Neural cell (in vitro differentiated cells): ENCODE data around the gene CSAD. TPM values are rescaled to one million over a fixed set of nuclear protein-coding genes. Genes with fewer than 3 reads are reported as not detected.

Experiments
- polyA plus RNA-seq: library from polyadenylated mRNA; depleted of rRNA; stranded (reverse); fragments of >200 nt; gene quantifications from 2 replicates; pipeline ENCODE4 v1.2.3, GENCODE V29; 2014
- small RNA-seq, 3 experiments: library from RNA; depleted of rRNA; stranded (forward); fragments of <200 nt; gene quantifications; one replicate each; pipeline ENCODE3, GENCODE V24; 2012

The CSAD gene
- polyA plus RNA-seq, 1 donor from 2014 or later = 41.9 TPM

Small RNAs within 50 kb of the gene (small RNA-seq; reads per million reads assigned to genes)
- gene HIGD1AP1 = 0 to 1.6 (median 0) reads per million in 3 experiments
- 0 reads per million in 3 experiments for gene RNU6-333P

Other genes with a start within 250 kb of the CSAD start
- gene KRT18, start 231.8 kb downstream of the CSAD start, polyA plus RNA-seq = 0.76 and 0.78 TPM in 2 replicates
- 329 and 333 TPM in 2 replicates for gene EIF4B, start 174.5 kb downstream of the CSAD start, polyA plus RNA-seq
- gene TNS2, start 130.9 kb downstream of the CSAD start, polyA plus RNA-seq = 4.2 and 7.9 TPM in 2 replicates
- 20.8 and 21.0 TPM in 2 replicates for gene SPRYD3, start 101.5 kb downstream of the CSAD start, polyA plus RNA-seq
- gene IGFBP6, start 83.3 kb downstream of the CSAD start, polyA plus RNA-seq = 0.26 TPM in 1 of 2 replicates, not detected in the other
- not detected in 2 replicates for gene SOAT2, start 77.4 kb downstream of the CSAD start, polyA plus RNA-seq
- 24.3 and 25.9 TPM in 2 replicates for gene ZNF740, start 203 bp downstream of the CSAD start, polyA plus RNA-seq
- 0.26 TPM in 1 of 2 replicates, not detected in the other for gene ITGB7, start 26.3 kb upstream of the CSAD start, polyA plus RNA-seq
- 0.61 and 1.0 TPM in 2 replicates for gene RARG, start 51.3 kb upstream of the CSAD start, polyA plus RNA-seq
- gene ESPL1, start 87.4 kb upstream of the CSAD start, polyA plus RNA-seq = 0.33 and 4.5 TPM in 2 replicates
- 1,371 and 1,383 TPM in 2 replicates for gene PFDN5, start 114.6 kb upstream of the CSAD start, polyA plus RNA-seq
- gene MYG1, start 118.8 kb upstream of the CSAD start, polyA plus RNA-seq = 70.5 and 84.1 TPM in 2 replicates
- gene AAAS, start 140.7 kb upstream of the CSAD start, polyA plus RNA-seq = 138 and 153 TPM in 2 replicates
- not detected in 2 replicates for gene SP7, start 155.4 kb upstream of the CSAD start, polyA plus RNA-seq
- gene SP1, start 199.3 kb upstream of the CSAD start, polyA plus RNA-seq = 7.3 and 9.9 TPM in 2 replicates
- not detected in 2 replicates for gene AMHR2, start 242.9 kb upstream of the CSAD start, polyA plus RNA-seq